Endothelial cell of umbilical vein (primary cell): ENCODE data around the gene IL33.

ENCODE experiments used
- EZH2 ChIP-seq: IDR thresholded peaks from 2 replicates; pipeline ENCODE4 v1.6.1; 2012; ENCODE audit warnings: borderline replicate concordance, low read depth, mild to moderate bottlenecking, moderate library complexity, low read length, inconsistent platforms; ENCODE audit not compliant: severe bottlenecking
- FOS ChIP-seq: IDR thresholded peaks from 2 replicates; pipeline ENCODE4 v1.6.1; 2011; ENCODE audit warnings: mild to moderate bottlenecking, low read length, moderate library complexity, borderline replicate concordance; ENCODE audit not compliant: insufficient read depth
- JUN ChIP-seq: IDR thresholded peaks from 2 replicates; pipeline ENCODE4 v1.6.1; 2011; ENCODE audit warnings: borderline replicate concordance, low read depth; ENCODE audit not compliant: insufficient read length, insufficient read depth
- MYC ChIP-seq: IDR thresholded peaks from one replicate; pipeline ENCODE4 v1.6.1; 2011; ENCODE audit warnings: mild to moderate bottlenecking, low read depth, low read length
- POLR2A ChIP-seq: IDR thresholded peaks from 2 replicates; pipeline ENCODE4 v1.6.1; 2012; ENCODE audit warnings: low read depth, mild to moderate bottlenecking, control low read depth, low read length
- POLR2AphosphoS5 ChIP-seq: IDR thresholded peaks from 2 replicates; pipeline ENCODE4 v1.6.1; 2012; ENCODE audit warnings: low read depth, mild to moderate bottlenecking, control low read depth, low read length, moderate library complexity; ENCODE audit not compliant: insufficient read depth
- TF ChIP-seq, protein P1 (sequence below), 2 donors: IDR thresholded peaks; 1 replicate in 1 of 2; 2 replicates in 1 of 2; pipeline ENCODE4 v1.5.1; 2011; ENCODE audit warnings: low read length in 2 of 2, mild to moderate bottlenecking in 2 of 2, moderate library complexity in 2 of 2, control low read depth in 1 of 2, inconsistent platforms in 1 of 2, low read depth in 1 of 2; ENCODE audit not compliant: insufficient read depth in 1 of 2; ENCODE audit errors: extremely low read depth in 1 of 2
- TF ChIP-seq, protein P2 (sequence below): IDR thresholded peaks from 2 replicates; pipeline ENCODE4 v1.6.1; 2011; ENCODE audit not compliant: insufficient read depth, insufficient read length

DNA sequence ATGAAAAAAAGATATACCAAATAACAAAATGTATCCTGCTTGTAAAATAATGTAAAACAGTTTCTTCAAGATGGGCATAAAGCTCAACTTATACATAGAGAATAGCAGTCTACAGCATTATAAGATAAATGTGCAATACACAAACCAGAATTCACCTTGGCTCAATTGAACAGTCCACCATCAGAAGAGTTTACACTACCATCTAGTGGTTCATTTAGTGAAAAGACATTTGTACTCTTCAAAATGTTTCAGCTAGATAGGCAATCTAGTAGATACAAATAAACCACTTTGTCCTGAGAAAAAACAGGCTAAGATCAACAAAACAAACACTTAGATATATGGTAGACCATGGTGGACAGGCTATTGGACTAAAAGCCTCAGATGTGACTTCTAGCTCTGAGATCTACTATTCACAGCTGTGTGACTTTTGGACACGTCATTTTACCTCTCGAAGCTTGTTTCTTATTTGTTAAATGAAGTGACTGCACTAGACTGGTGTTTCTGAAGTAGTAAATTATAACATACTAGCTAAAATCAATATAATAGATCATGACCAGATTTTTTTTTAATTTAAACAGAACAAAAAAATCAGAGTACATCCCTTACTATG lies 90.5 kb downstream of the IL33 start:
- TF ChIP-seq FOS, result no peak
- TF ChIP-seq, protein P1, sequence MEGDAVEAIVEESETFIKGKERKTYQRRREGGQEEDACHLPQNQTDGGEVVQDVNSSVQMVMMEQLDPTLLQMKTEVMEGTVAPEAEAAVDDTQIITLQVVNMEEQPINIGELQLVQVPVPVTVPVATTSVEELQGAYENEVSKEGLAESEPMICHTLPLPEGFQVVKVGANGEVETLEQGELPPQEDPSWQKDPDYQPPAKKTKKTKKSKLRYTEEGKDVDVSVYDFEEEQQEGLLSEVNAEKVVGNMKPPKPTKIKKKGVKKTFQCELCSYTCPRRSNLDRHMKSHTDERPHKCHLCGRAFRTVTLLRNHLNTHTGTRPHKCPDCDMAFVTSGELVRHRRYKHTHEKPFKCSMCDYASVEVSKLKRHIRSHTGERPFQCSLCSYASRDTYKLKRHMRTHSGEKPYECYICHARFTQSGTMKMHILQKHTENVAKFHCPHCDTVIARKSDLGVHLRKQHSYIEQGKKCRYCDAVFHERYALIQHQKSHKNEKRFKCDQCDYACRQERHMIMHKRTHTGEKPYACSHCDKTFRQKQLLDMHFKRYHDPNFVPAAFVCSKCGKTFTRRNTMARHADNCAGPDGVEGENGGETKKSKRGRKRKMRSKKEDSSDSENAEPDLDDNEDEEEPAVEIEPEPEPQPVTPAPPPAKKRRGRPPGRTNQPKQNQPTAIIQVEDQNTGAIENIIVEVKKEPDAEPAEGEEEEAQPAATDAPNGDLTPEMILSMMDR (IDR thresholded peaks at IDR 0.05; ENCODE audit: extremely low read depth in 1 of 2, insufficient read depth in 1 of 2, low read depth in 1 of 2, low read length in 2 of 2), result peak; percentile 22 to 34
- no peak for TF ChIP-seq JUN
- TF ChIP-seq POLR2A, result no peak
- no peak for TF ChIP-seq POLR2AphosphoS5
- no peak for TF ChIP-seq EZH2
- TF ChIP-seq, protein P2, sequence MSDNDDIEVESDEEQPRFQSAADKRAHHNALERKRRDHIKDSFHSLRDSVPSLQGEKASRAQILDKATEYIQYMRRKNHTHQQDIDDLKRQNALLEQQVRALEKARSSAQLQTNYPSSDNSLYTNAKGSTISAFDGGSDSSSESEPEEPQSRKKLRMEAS, result no peak
- no peak for TF ChIP-seq MYC
